ENCODE data around the gene HAX1. TPM values are rescaled to one million over a fixed set of nuclear protein-coding genes. Genes with fewer than 3 reads are reported as not detected.

The HAX1 gene
- total RNA-seq, 1 donor from 2014 or later: 82.2 TPM

- TF ChIP-seq CTCF (IDR thresholded peaks at IDR 0.05; ENCODE audit: insufficient read depth, low read depth, low read length) (no peak), EZH2 (IDR thresholded peaks at IDR 0.05; ENCODE audit: insufficient read depth, low read length) (no peak)
- Histone ChIP-seq H3K9me3 (ENCODE audit: insufficient read depth, low read depth, low read length) (no peaks in the 10 kb centered on the region), H3K27me3 (ENCODE audit: insufficient read depth, low read length) (no peaks in the 10 kb centered on the region), H3K4me1 (ENCODE audit: insufficient read depth, low read length) (no peaks in the 10 kb centered on the region), H3K9ac (ENCODE audit: low read length) (no peak overlapping the region), H3K4me2 (ENCODE audit: low read length) (no peak overlapping the region), H3K4me3 (ENCODE audit: insufficient read depth, low read depth, low read length) (no peak overlapping the region), H4K20me1 (ENCODE audit: insufficient read depth, low read length) (peaks cover 58% of the 10 kb centered on the region), H3K27ac (ENCODE audit: low read depth, low read length) (no peak overlapping the region), H2AFZ (ENCODE audit: low read depth, low read length) (no peak overlapping the region), H3K79me2 (ENCODE audit: insufficient read depth, low read length) (peaks cover 11% of the 10 kb centered on the region), H3K36me3 (ENCODE audit: insufficient read depth, low read length) (peaks cover 84% of the 10 kb centered on the region)
- peaks cover 29% of the 10 kb centered on the region for H3K36me3 Mint-ChIP-seq (ENCODE audit: low read depth, unreplicated experiment)
- FAIRE-seq (no peak), DNase-seq (ENCODE audit: low read depth) (no peak)
- H3K4me1 Mint-ChIP-seq (ENCODE audit: low read depth, unreplicated experiment): no peaks in the 10 kb centered on the region
- H3K9me3 Mint-ChIP-seq (ENCODE audit: unreplicated experiment): no peaks in the 10 kb centered on the region
- H3K4me3 Mint-ChIP-seq (ENCODE audit: unreplicated experiment): no peak overlapping the region
- H3K27ac Mint-ChIP-seq (ENCODE audit: unreplicated experiment): no peak overlapping the region
- no peaks in the 10 kb centered on the region for H3K27me3 Mint-ChIP-seq (ENCODE audit: low read depth, unreplicated experiment)
These were observed 18.8 kb upstream of the HAX1 start for GRCh38 chr1:154253671-154254070.

- FAIRE-seq (no peak), DNase-seq (ENCODE audit: low read depth) (no peak)
- H3K27me3 Mint-ChIP-seq (ENCODE audit: low read depth, unreplicated experiment): no peaks in the 10 kb centered on the region
- peaks cover 36% of the 10 kb centered on the region for H3K36me3 Mint-ChIP-seq (ENCODE audit: low read depth, unreplicated experiment)
- H3K9me3 Mint-ChIP-seq (ENCODE audit: unreplicated experiment): no peaks in the 10 kb centered on the region
- no peaks in the 10 kb centered on the region for H3K4me1 Mint-ChIP-seq (ENCODE audit: low read depth, unreplicated experiment)
- peaks cover 86% of the 10 kb centered on the region for H3K36me3 ChIP-seq (ENCODE audit: insufficient read depth, low read length)
- peak overlapping the region; percentile 30 for H3K4me3 Mint-ChIP-seq (ENCODE audit: unreplicated experiment)
- H3K4me3 ChIP-seq (ENCODE audit: insufficient read depth, low read depth, low read length): no peak overlapping the region
- peaks cover 18% of the 10 kb centered on the region for H3K79me2 ChIP-seq (ENCODE audit: insufficient read depth, low read length)
- no peaks in the 10 kb centered on the region for H3K27me3 ChIP-seq (ENCODE audit: insufficient read depth, low read length)
- no peak overlapping the region for H3K4me2 ChIP-seq (ENCODE audit: low read length)
- no peak overlapping the region for H3K9ac ChIP-seq (ENCODE audit: low read length)
- H3K27ac Mint-ChIP-seq (ENCODE audit: unreplicated experiment): no peak overlapping the region
- H2AFZ ChIP-seq (ENCODE audit: low read depth, low read length): no peak overlapping the region
- no peaks in the 10 kb centered on the region for H3K9me3 ChIP-seq (ENCODE audit: insufficient read depth, low read depth, low read length)
- TF ChIP-seq CTCF (IDR thresholded peaks at IDR 0.05; ENCODE audit: insufficient read depth, low read depth, low read length): no peak
- TF ChIP-seq EZH2 (IDR thresholded peaks at IDR 0.05; ENCODE audit: insufficient read depth, low read length): no peak
- H4K20me1 ChIP-seq (ENCODE audit: insufficient read depth, low read length): peaks cover 59% of the 10 kb centered on the region
- no peaks in the 10 kb centered on the region for H3K4me1 ChIP-seq (ENCODE audit: insufficient read depth, low read length)
- H3K27ac ChIP-seq (ENCODE audit: low read depth, low read length): no peak overlapping the region
These were observed 15.7 kb upstream of the HAX1 start for GRCh38 chr1:154256686-154257085.

GRCh38 chr1:154258784-154259183 lies 13.6 kb upstream of the HAX1 start:
- Histone ChIP-seq H3K9ac (ENCODE audit: low read length) (no peak overlapping the region), H3K27ac (ENCODE audit: low read depth, low read length) (no peak overlapping the region), H2AFZ (ENCODE audit: low read depth, low read length) (no peak overlapping the region), H3K9me3 (ENCODE audit: insufficient read depth, low read depth, low read length) (no peaks in the 10 kb centered on the region), H4K20me1 (ENCODE audit: insufficient read depth, low read length) (peaks cover 79% of the 10 kb centered on the region), H3K79me2 (ENCODE audit: insufficient read depth, low read length) (peaks cover 29% of the 10 kb centered on the region), H3K4me2 (ENCODE audit: low read length) (no peak overlapping the region), H3K27me3 (ENCODE audit: insufficient read depth, low read length) (no peaks in the 10 kb centered on the region), H3K4me3 (ENCODE audit: insufficient read depth, low read depth, low read length) (no peak overlapping the region), H3K4me1 (ENCODE audit: insufficient read depth, low read length) (peaks cover 6% of the 10 kb centered on the region), H3K36me3 (ENCODE audit: insufficient read depth, low read length) (peaks cover 96% of the 10 kb centered on the region)
- Mint-ChIP-seq H3K27me3 (ENCODE audit: low read depth, unreplicated experiment) (no peaks in the 10 kb centered on the region), H3K4me3 (ENCODE audit: unreplicated experiment) (no peak overlapping the region), H3K9me3 (ENCODE audit: unreplicated experiment) (no peaks in the 10 kb centered on the region), H3K27ac (ENCODE audit: unreplicated experiment) (no peak overlapping the region), H3K4me1 (ENCODE audit: low read depth, unreplicated experiment) (peaks cover 8% of the 10 kb centered on the region), H3K36me3 (ENCODE audit: low read depth, unreplicated experiment) (peaks cover 47% of the 10 kb centered on the region)
- DNase-seq (ENCODE audit: low read depth) (no peak), FAIRE-seq (no peak)
- TF ChIP-seq EZH2 (IDR thresholded peaks at IDR 0.05; ENCODE audit: insufficient read depth, low read length) (no peak), CTCF (IDR thresholded peaks at IDR 0.05; ENCODE audit: insufficient read depth, low read depth, low read length) (no peak)

Measured in astrocyte (in vitro differentiated cells and primary cell).